Ammon's horn (tissue), 1 donor: ENCODE data around the gene COL28A1.
"Not testable (repeated sequence)": the region's sequence is repeated elsewhere in the genome, so short reads cannot be mapped to it uniquely, and the experiment has no call there.

Experiments
- DNase-seq: peaks from one replicate; pipeline ENCODE4 v3.0.0-alpha.2; 2016; ENCODE audit warnings: low spot score

The COL28A1 gene

GRCh38 chr7:7416031-7416858 lies 119.4 kb downstream of the COL28A1 start:
- DNase-seq: no peak

- DNase-seq: no peak
Observed at GRCh38 chr7:7414791-7415603, 120.7 kb downstream of the COL28A1 start.

- DNase-seq: no peak
Observed at GRCh38 chr7:7408001-7408770, 127.5 kb downstream of the COL28A1 start.

- no peak for DNase-seq
Observed at GRCh38 chr7:7405461-7405860, 130.2 kb downstream of the COL28A1 start.

GRCh38 chr7:7399707-7400106 lies 136.0 kb downstream of the COL28A1 start:
- no peak for DNase-seq

- no peak for DNase-seq
Observed at GRCh38 chr7:7395785-7396184, 139.9 kb downstream of the COL28A1 start.

- DNase-seq: not testable (repeated sequence)
Observed at GRCh38 chr7:7388164-7388563, 147.5 kb downstream of the COL28A1 start.

GRCh38 chr7:7385421-7385820 lies 150.3 kb downstream of the COL28A1 start:
- DNase-seq: no peak

GRCh38 chr7:7384228-7384627 lies 151.4 kb downstream of the COL28A1 start:
- DNase-seq: no peak

- DNase-seq: no peak
Observed at GRCh38 chr7:7375538-7375937, 160.1 kb downstream of the COL28A1 start.

- DNase-seq: no peak
Observed at GRCh38 chr7:7370076-7370475, 165.6 kb downstream of the COL28A1 start.

- no peak for DNase-seq
Observed at GRCh38 chr7:7369134-7369533, 166.5 kb downstream of the COL28A1 start.

- DNase-seq: no peak
Observed at GRCh38 chr7:7354674-7355073, 181.0 kb downstream of the COL28A1 start.

GRCh38 chr7:7352845-7353244 lies 182.8 kb downstream of the COL28A1 start:
- DNase-seq: no peak

GRCh38 chr7:7351832-7352231 lies 183.8 kb downstream of the COL28A1 start:
- DNase-seq: no peak

GRCh38 chr7:7351156-7351555 lies 184.5 kb downstream of the COL28A1 start:
- DNase-seq: no peak

GRCh38 chr7:7349156-7349555 lies 186.5 kb downstream of the COL28A1 start:
- no peak for DNase-seq

- no peak for DNase-seq
Observed at GRCh38 chr7:7347045-7347444, 188.6 kb downstream of the COL28A1 start.

- no peak for DNase-seq
Observed at GRCh38 chr7:7344583-7344982, 191.1 kb downstream of the COL28A1 start.

- no peak for DNase-seq
Observed at GRCh38 chr7:7335909-7336308, 199.8 kb downstream of the COL28A1 start.

- no peak for DNase-seq
Observed at GRCh38 chr7:7335215-7335614, 200.5 kb downstream of the COL28A1 start.

- no peak for DNase-seq
Observed at GRCh38 chr7:7333610-7334009, 202.1 kb downstream of the COL28A1 start.
